ENCODE data around the gene STK35.

STK35 gene

GRCh38 chr20:2114127-2114959 lies 12.7 kb downstream of the STK35 start:
- no peak overlapping the region for H3K27ac ChIP-seq
- TF ChIP-seq CTCF (conservative IDR thresholded peaks at IDR 0.05; ENCODE audit: low read depth, low read length) = no peak
- H2AFZ ChIP-seq (ENCODE audit: low read depth) = no peak overlapping the region
- no peaks in the 10 kb centered on the region for H3K4me1 ChIP-seq (ENCODE audit: low read depth, poor library complexity, severe bottlenecking)
- H3K27me3 ChIP-seq (ENCODE audit: insufficient read depth, low read depth) = no peaks in the 10 kb centered on the region
- H3K79me2 ChIP-seq (ENCODE audit: insufficient read depth, low read depth) = peaks cover 20% of the 10 kb centered on the region; the same call in 1 of the 2 replicates
- no peak overlapping the region for H3K4me3 ChIP-seq (IDR thresholded peaks at IDR 0.05; ENCODE audit: insufficient read depth, low read depth, low read length)
- no peaks in the 10 kb centered on the region for H3K36me3 ChIP-seq (ENCODE audit: insufficient read depth)
- no peak overlapping the region for H3K4me2 ChIP-seq
- H3K9ac ChIP-seq = no peak overlapping the region
- no peaks in the 10 kb centered on the region for H4K20me1 ChIP-seq (ENCODE audit: insufficient read depth)

GRCh38 chr20:2114990-2115681 lies 13.5 kb downstream of the STK35 start:
- Histone ChIP-seq H3K4me3 (IDR thresholded peaks at IDR 0.05; ENCODE audit: insufficient read depth, low read depth, low read length) (no peak overlapping the region), H3K79me2 (ENCODE audit: insufficient read depth, low read depth) (peaks cover 20% of the 10 kb centered on the region; the same call in 1 of the 2 replicates), H4K20me1 (ENCODE audit: insufficient read depth) (no peaks in the 10 kb centered on the region), H3K4me2 (no peak overlapping the region), H3K36me3 (ENCODE audit: insufficient read depth) (no peaks in the 10 kb centered on the region), H3K27me3 (ENCODE audit: insufficient read depth, low read depth) (no peaks in the 10 kb centered on the region), H3K4me1 (ENCODE audit: low read depth, poor library complexity, severe bottlenecking) (no peaks in the 10 kb centered on the region), H3K27ac (no peak overlapping the region), H3K9ac (no peak overlapping the region), H2AFZ (ENCODE audit: low read depth) (no peak overlapping the region)
- TF ChIP-seq CTCF (conservative IDR thresholded peaks at IDR 0.05; ENCODE audit: low read depth, low read length) = no peak

GRCh38 chr20:2116170-2116940 lies 14.7 kb downstream of the STK35 start:
- no peak overlapping the region for H3K9ac ChIP-seq
- no peaks in the 10 kb centered on the region for H4K20me1 ChIP-seq (ENCODE audit: insufficient read depth)
- no peaks in the 10 kb centered on the region for H3K36me3 ChIP-seq (ENCODE audit: insufficient read depth)
- no peak overlapping the region for H2AFZ ChIP-seq (ENCODE audit: low read depth)
- H3K4me2 ChIP-seq = no peak overlapping the region
- H3K4me1 ChIP-seq (ENCODE audit: low read depth, poor library complexity, severe bottlenecking) = peaks cover 4% of the 10 kb centered on the region
- no peak overlapping the region for H3K4me3 ChIP-seq (IDR thresholded peaks at IDR 0.05; ENCODE audit: insufficient read depth, low read depth, low read length)
- H3K27me3 ChIP-seq (ENCODE audit: insufficient read depth, low read depth) = no peaks in the 10 kb centered on the region
- peaks cover 14% of the 10 kb centered on the region; the same call in 1 of the 2 replicates for H3K79me2 ChIP-seq (ENCODE audit: insufficient read depth, low read depth)
- no peak for TF ChIP-seq CTCF (conservative IDR thresholded peaks at IDR 0.05; ENCODE audit: low read depth, low read length)
- no peak overlapping the region for H3K27ac ChIP-seq

GRCh38 chr20:2118783-2119182 lies 17.2 kb downstream of the STK35 start:
- Histone ChIP-seq H4K20me1 (ENCODE audit: insufficient read depth) (no peaks in the 10 kb centered on the region), H3K79me2 (ENCODE audit: insufficient read depth, low read depth) (peaks cover 3% of the 10 kb centered on the region; the same call in 1 of the 2 replicates), H3K9ac (no peak overlapping the region), H3K27ac (no peak overlapping the region), H3K36me3 (ENCODE audit: insufficient read depth) (no peaks in the 10 kb centered on the region), H3K4me1 (ENCODE audit: low read depth, poor library complexity, severe bottlenecking) (peaks cover 15% of the 10 kb centered on the region), H2AFZ (ENCODE audit: low read depth) (no peak overlapping the region), H3K4me3 (IDR thresholded peaks at IDR 0.05; ENCODE audit: insufficient read depth, low read depth, low read length) (no peak overlapping the region), H3K4me2 (no peak overlapping the region), H3K27me3 (ENCODE audit: insufficient read depth, low read depth) (no peaks in the 10 kb centered on the region)
- no peak for TF ChIP-seq CTCF (conservative IDR thresholded peaks at IDR 0.05; ENCODE audit: low read depth, low read length)

Measured in KMS-11 (cell line).